ENCODE measurements around the gene SRSF3. TPM values are rescaled to one million over a fixed set of nuclear protein-coding genes. Genes with fewer than 3 reads are reported as not detected.
A peak's percentile ranks its signal among the peaks of the same experiment; 100 is the strongest.

The SRSF3 gene
- total and polyA plus RNA-seq, 9 of the 15 experiments (the other 6 are each of a cell fraction or from before 2014, with no cell fraction given) = 337 to 1,200 (median 518) TPM

- TF ChIP-seq, protein P1, sequence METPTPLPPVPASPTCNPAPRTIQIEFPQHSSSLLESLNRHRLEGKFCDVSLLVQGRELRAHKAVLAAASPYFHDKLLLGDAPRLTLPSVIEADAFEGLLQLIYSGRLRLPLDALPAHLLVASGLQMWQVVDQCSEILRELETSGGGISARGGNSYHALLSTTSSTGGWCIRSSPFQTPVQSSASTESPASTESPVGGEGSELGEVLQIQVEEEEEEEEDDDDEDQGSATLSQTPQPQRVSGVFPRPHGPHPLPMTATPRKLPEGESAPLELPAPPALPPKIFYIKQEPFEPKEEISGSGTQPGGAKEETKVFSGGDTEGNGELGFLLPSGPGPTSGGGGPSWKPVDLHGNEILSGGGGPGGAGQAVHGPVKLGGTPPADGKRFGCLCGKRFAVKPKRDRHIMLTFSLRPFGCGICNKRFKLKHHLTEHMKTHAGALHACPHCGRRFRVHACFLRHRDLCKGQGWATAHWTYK (CRISPR knock-in tag; IDR thresholded peaks at IDR 0.05) = peak; percentile 29; the same call in 1 of the 2 replicates
- TF ChIP-seq, protein P2, sequence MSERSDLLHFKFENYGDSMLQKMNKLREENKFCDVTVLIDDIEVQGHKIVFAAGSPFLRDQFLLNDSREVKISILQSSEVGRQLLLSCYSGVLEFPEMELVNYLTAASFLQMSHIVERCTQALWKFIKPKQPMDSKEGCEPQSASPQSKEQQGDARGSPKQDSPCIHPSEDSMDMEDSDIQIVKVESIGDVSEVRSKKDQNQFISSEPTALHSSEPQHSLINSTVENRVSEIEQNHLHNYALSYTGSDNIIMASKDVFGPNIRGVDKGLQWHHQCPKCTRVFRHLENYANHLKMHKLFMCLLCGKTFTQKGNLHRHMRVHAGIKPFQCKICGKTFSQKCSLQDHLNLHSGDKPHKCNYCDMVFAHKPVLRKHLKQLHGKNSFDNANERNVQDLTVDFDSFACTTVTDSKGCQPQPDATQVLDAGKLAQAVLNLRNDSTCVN (CRISPR knock-in tag; IDR thresholded peaks at IDR 0.05) = no peak
- TF ChIP-seq DEAF1 (CRISPR knock-in tag; IDR thresholded peaks at IDR 0.05) (peak; percentile 4; the same call in 1 of the 2 replicates), ARHGAP35 (IDR thresholded peaks at IDR 0.05; ENCODE audit: partially characterized antibody) (no peak), SPI1 (IDR thresholded peaks at IDR 0.05; ENCODE audit: borderline replicate concordance, low read depth, low read length) (peak; percentile 24; the same call in 1 of the 2 replicates), KDM4B (IDR thresholded peaks at IDR 0.05; ENCODE audit: borderline replicate concordance in 2 of 2, low read depth in 1 of 2) (no peak), SIN3A (IDR thresholded peaks at IDR 0.05; ENCODE audit: borderline replicate concordance in 2 of 2, control insufficient read depth in 1 of 2, low read depth in 2 of 2, low read length in 2 of 2) (peak in 1 of 2 experiments; percentile 27; a peak in 1 of 4 replicates), ZNF134 (CRISPR knock-in tag; conservative IDR thresholded peaks at IDR 0.05) (peak; percentile 54; the same call in 1 of the 2 replicates), ZBTB11 (CRISPR knock-in tag; IDR thresholded peaks at IDR 0.05) (peak in 1 of 3 experiments; percentile 38; a peak in 1 of 6 replicates), ZNF165 (CRISPR knock-in tag; IDR thresholded peaks at IDR 0.05; ENCODE audit: borderline replicate concordance) (peak; percentile 80; the same call in 1 of the 2 replicates), ZNF444 (CRISPR knock-in tag; IDR thresholded peaks at IDR 0.05) (peak; percentile 55; the same call in 1 of the 2 replicates), GATAD2B (IDR thresholded peaks at IDR 0.05; ENCODE audit: borderline replicate concordance) (0 out of 2 replicates have a peak, but pooled peaks have one; percentile 12), RAD51 (IDR thresholded peaks at IDR 0.05; ENCODE audit: borderline replicate concordance, low read depth) (peak; percentile 76), ZNF75A (CRISPR knock-in tag; IDR thresholded peaks at IDR 0.05) (peak; percentile 40; the same call in 1 of the 2 replicates), NFXL1 (CRISPR knock-in tag; IDR thresholded peaks at IDR 0.05) (0 out of 2 replicates have a peak, but pooled peaks have one; percentile 33), RAD21 (CRISPR knock-in tag; conservative IDR thresholded peaks at IDR 0.05 in 1 of 2, IDR thresholded peaks at IDR 0.05 in 1 of 2) (peak in 1 of 2 experiments; percentile 23; a peak in 1 of 4 replicates)
- TF ChIP-seq, protein P3, sequence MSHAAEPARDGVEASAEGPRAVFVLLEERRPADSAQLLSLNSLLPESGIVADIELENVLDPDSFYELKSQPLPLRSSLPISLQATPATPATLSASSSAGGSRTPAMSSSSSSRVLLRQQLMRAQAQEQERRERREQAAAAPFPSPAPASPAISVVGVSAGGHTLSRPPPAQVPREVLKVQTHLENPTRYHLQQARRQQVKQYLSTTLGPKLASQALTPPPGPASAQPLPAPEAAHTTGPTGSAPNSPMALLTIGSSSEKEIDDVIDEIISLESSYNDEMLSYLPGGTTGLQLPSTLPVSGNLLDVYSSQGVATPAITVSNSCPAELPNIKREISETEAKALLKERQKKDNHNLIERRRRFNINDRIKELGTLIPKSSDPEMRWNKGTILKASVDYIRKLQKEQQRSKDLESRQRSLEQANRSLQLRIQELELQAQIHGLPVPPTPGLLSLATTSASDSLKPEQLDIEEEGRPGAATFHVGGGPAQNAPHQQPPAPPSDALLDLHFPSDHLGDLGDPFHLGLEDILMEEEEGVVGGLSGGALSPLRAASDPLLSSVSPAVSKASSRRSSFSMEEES (CRISPR knock-in tag; IDR thresholded peaks at IDR 0.05) = peak; percentile 76
Measured at GRCh38 chr6:36593569-36594028, 563 bp upstream of the SRSF3 start (continued).
